GM10266 (cell line): ENCODE results near the gene KCNK15.

Experiments used
- DNase-seq: peaks from one replicate; pipeline ENCODE4 v3.0.0; 2012; ENCODE audit errors: extremely low spot score
- TF ChIP-seq, protein P1 (sequence below): IDR thresholded peaks from 2 replicates; pipeline ENCODE4 v1.5.1; 2012; ENCODE audit warnings: mild to moderate bottlenecking, low read depth; ENCODE audit not compliant: control insufficient read depth, insufficient read depth; ENCODE audit errors: missing control alignments

The KCNK15 gene

DNA sequence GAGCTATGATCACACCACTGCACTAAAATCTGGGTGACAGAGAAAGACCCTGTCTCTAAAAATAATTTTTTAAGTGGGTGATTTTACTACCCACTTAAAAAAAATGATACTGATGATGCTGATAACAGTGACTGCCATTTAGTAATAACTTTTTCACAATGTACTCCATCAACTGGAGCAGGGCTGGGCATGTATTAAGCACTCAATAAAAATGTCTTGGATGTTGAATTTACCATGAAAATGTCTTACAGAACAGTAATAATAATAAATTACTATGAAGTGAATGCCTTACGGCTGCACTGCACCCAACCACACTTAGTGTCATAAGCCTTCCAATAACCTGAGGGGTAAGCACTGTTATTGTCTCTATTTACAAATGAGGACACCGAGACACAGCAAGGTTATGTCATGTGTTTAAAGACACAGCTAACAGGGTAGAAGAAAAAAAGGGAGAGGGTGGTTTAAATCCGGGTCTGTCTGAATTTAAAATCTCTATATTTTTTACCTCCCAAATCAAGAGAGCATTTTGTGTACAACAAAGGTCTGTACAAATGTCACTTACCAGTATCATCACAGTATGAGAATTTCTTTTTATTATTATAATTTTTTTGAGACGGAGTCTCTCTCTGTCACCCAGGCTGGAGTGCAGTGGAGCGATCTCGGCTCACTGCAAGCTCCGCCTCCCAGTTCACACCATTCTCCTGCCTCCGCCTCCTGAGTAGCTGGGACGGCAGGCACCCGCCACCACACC lies 43.2 kb downstream of the KCNK15 start:
- no peak for DNase-seq
- TF ChIP-seq, protein P1, sequence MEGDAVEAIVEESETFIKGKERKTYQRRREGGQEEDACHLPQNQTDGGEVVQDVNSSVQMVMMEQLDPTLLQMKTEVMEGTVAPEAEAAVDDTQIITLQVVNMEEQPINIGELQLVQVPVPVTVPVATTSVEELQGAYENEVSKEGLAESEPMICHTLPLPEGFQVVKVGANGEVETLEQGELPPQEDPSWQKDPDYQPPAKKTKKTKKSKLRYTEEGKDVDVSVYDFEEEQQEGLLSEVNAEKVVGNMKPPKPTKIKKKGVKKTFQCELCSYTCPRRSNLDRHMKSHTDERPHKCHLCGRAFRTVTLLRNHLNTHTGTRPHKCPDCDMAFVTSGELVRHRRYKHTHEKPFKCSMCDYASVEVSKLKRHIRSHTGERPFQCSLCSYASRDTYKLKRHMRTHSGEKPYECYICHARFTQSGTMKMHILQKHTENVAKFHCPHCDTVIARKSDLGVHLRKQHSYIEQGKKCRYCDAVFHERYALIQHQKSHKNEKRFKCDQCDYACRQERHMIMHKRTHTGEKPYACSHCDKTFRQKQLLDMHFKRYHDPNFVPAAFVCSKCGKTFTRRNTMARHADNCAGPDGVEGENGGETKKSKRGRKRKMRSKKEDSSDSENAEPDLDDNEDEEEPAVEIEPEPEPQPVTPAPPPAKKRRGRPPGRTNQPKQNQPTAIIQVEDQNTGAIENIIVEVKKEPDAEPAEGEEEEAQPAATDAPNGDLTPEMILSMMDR: no peak

DNA sequence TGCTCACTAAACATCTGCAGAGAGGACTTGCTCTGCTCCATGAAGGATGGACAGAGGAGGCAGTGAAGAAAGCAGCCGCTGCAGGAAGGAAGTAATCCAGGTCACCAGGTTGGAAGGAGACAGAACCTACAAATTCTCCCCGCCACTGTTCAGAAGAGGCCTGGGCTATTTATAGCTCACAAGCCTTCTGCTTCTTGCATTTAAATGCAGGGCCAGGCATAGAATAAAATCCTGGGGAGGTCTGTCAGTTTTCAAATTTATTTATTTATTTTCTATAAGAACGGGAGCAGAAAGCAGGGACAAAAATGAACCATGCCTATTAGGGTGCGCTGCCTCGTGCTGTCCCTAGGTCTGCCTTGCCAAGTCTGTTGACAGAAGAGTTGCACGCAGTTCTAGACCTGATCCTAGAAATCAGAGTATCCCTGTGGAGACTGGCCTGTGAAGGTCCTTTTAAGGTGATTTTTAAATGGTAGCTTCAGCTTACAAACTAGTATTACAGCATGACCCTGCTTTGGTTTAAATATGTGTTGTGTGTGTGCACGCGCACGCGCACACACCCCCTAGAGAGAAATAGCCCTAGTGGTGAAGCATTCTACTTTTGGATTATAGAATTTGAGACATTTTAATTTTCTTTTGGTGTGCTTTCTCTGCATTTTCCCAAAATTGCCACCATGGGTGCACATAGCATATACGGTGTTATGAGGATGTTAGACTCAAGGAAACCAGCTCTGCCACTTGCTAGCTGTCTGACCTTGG lies 45.2 kb downstream of the KCNK15 start:
- no peak for DNase-seq
- TF ChIP-seq, protein P1: no peak

DNA sequence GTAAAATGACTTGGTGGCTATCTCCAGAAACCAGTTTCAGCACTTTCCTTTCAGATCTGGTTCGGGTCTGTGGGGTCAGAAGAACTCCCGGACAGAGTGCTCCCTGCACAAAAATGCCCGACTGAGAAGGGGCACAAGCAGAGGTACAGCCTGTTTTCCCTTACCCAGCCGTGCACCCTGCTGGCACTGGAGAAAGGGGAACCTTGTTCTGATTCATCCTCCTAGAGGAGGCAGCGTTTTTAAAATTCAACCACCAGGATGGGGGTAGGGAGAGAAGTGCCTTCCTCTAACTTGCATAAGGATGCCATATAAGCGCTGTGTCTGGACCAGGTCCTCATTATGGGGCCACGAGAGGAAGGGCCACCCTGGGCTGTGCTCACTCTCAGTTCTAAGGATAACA lies 47.1 kb downstream of the KCNK15 start:
- TF ChIP-seq, protein P1: no peak
- DNase-seq: no peak

DNA sequence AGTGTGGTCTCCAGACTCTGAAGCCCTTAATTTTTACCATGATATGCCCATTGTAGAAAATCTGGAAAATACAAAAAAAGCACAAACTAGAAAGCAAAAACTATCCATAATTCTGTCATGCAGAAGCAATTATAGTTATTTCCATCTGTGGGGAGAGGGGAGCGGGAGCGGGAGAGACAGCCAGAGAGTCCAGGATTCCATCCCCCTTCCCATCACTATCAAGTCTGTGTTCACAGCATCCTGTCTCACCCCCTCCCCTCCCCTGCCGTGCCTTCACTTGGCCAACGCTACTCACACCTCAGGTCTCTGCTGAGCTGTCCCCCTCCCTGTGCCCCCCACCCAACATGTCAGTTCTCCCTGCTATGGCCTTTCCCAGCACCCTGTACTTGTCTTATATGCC lies 50.2 kb downstream of the KCNK15 start:
- TF ChIP-seq, protein P1: no peak
- DNase-seq: no peak

DNA sequence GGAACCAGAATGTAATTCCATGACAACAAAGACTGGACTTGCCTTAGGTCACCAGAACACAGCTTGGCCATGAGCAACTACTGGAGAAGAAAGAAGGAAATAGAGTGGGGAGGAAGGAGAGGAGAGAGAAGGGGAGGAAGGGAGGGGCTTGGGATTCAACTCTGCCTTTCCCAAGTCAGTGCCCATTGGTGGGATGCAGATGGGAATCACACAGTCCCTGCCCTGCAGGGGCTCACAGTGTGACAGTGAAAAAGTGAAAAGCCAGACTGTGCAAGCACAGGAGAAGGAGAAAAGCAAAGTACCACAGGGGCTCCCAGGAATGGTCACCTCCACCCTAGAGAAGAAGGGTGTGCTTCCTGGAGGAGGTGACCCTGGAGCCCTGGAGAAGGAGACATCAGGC lies 50.6 kb downstream of the KCNK15 start:
- TF ChIP-seq, protein P1: no peak
- DNase-seq: no peak

DNA sequence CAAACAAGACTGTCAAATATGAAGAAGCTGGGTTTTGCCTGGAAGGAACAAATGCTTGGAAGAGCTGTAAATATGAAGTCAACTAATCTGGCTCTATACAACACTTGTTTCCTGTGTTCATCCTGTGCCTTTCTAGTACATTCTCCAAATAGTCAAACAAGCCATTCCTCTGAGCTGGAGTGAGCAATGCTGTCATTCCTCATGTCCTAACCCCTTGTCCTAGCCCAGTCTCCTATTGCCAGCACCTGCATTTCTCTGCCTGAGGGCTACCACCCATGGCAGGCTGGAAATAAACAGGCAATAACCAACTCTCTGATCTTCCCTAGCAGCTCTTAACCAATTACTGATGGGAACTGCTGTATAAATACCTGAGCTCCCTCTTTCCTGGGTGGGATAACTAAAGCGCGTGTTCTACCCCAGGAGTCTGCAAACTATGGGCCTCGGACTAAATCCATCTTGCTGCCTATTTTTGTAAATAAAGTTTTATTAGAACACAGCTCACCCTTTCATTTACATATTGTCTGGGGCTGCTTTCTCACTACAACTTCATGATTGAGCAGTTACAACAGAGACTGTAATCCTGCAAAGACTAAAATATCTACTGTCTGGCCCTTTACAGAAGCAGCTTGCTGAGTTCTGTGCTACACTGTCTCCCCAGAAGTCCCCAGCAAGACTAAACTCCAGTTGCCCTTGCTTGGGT lies 51.2 kb downstream of the KCNK15 start:
- DNase-seq: no peak
- TF ChIP-seq, protein P1: no peak
